NB4 (cell line): ENCODE measurements around the gene SNTB2.

Source experiments
- MYC ChIP-seq: IDR thresholded peaks from 2 replicates; pipeline ENCODE4 v1.6.1; 2011; ENCODE audit warnings: low read depth, low read length
- POLR2A ChIP-seq: IDR thresholded peaks from 2 replicates; pipeline ENCODE4 v1.6.1; 2011; ENCODE audit warnings: mild to moderate bottlenecking; ENCODE audit not compliant: insufficient read length; ENCODE audit errors: extremely low read depth
- TF ChIP-seq, protein P1 (sequence below): IDR thresholded peaks from one replicate; pipeline ENCODE4 v1.5.1; 2012; ENCODE audit warnings: low read depth, low read length

DNA sequence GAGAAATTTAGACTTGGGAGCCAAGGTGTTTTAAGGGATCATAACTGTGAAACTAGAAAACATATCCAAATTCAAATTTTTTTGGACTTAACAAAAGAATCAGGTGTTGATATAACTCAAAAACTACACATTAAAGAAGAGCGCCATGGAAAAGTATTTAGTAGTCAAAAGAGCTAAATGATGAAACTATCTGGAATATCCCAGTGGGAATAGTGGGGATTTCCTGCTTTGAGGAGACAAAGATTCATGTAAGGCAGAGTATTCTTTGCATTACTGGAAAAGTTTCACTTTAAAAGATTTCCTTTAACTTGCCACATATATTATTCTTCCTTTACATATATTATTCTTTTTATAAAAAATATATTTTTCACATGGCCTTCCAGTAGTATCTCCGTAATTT is 83.9 kb downstream of the SNTB2 start:
- no peak for TF ChIP-seq POLR2A
- TF ChIP-seq, protein P1, sequence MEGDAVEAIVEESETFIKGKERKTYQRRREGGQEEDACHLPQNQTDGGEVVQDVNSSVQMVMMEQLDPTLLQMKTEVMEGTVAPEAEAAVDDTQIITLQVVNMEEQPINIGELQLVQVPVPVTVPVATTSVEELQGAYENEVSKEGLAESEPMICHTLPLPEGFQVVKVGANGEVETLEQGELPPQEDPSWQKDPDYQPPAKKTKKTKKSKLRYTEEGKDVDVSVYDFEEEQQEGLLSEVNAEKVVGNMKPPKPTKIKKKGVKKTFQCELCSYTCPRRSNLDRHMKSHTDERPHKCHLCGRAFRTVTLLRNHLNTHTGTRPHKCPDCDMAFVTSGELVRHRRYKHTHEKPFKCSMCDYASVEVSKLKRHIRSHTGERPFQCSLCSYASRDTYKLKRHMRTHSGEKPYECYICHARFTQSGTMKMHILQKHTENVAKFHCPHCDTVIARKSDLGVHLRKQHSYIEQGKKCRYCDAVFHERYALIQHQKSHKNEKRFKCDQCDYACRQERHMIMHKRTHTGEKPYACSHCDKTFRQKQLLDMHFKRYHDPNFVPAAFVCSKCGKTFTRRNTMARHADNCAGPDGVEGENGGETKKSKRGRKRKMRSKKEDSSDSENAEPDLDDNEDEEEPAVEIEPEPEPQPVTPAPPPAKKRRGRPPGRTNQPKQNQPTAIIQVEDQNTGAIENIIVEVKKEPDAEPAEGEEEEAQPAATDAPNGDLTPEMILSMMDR, result no peak
- TF ChIP-seq MYC, result no peak
